ENCODE results near the gene CRABP1. TPM values are rescaled to one million over a fixed set of nuclear protein-coding genes. Genes with fewer than 3 reads are reported as not detected.

Gene CRABP1
- 37.6 TPM for total RNA-seq

GRCh38 chr15:78340231-78341056 is at the start of gene CRABP1:
Gene CRABP1 (plus strand): TSS chr15:78340353. CDS start chr15:78340429, 76 bp downstream.

DNA sequence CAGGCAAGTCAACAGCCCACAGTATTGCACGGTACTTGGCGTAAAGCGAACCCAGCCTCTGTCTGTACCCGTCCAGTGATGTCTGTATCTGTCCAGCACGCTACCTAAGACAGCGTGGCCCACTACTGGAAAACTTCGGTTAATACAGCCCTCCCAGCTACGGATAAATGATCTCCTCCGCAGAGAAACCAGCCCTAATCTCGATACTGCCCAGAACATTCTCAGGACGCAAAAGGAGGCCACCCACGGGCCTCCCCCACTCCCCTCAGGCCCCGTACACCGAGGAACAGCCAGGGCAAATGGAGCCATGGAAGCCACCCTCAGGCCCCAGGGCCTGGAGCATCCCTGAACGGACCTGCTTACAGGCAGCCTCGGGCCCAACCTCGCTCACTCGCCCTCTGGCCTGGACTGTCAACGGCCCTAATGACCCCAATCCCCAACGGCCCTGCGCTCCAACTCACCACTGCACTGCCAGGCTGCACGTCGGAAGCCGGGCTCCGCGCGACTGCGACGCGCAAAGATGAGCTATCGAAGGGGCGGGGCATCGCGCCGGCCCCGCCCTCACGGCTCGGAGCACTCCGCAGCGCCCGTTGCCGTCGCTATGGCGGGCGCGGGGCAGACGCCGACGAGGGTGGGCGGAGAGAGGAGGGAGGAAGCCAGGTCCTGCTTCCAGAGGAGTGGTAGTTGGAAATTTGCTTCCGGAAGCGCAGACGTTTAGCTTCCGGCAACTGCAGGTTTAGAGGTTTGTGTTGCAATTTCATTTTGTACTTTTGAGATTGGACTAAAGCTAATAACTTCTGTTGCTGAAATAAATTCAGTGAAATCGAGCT is 40.8 kb upstream of the CRABP1 start, which contains the start of gene SKIC8:
Gene SKIC8, minus strand, starts transcription at position 509 of the 830 bp plus-strand sequence. CDS start 3,923 bp downstream, outside the sequence.

Small RNA genes within 50 kb of the gene (small RNA-seq; reads per million reads assigned to genes)
- not detected for gene AC090607.5

Other genes with a start within 250 kb of the CRABP1 start
- not detected for gene SH2D7, start 247.8 kb upstream of the CRABP1 start, total RNA-seq
- 41.5 TPM for gene CIB2, start 208.9 kb upstream of the CRABP1 start, total RNA-seq
- 71.5 TPM for gene IDH3A, start 191.0 kb upstream of the CRABP1 start, total RNA-seq
- gene ACSBG1, start 105.8 kb upstream of the CRABP1 start, total RNA-seq = 9.9 TPM
- gene DNAJA4, start 75.8 kb upstream of the CRABP1 start, total RNA-seq = 42.7 TPM
- 61.1 TPM for gene SKIC8, start 40.7 kb upstream of the CRABP1 start, total RNA-seq
- gene IREB2, start 97.9 kb downstream of the CRABP1 start, total RNA-seq = 73.6 TPM
- gene HYKK, start 167.2 kb downstream of the CRABP1 start, total RNA-seq = 0.92 TPM
- gene PSMA4, start 200.1 kb downstream of the CRABP1 start, total RNA-seq = 133 TPM
- 7.6 TPM for gene CHRNA5, start 225.2 kb downstream of the CRABP1 start, total RNA-seq

All from diencephalon (tissue), 1 donor.